Progenitor cell of endocrine pancreas (in vitro differentiated cells): Measurements from ENCODE around the gene ATP10A. TPM values are rescaled to one million over a fixed set of nuclear protein-coding genes. Genes with fewer than 3 reads are reported as not detected.

Source experiments
- DNase-seq: peaks from one replicate; pipeline ENCODE4 v3.0.0; 2021; ENCODE audit warnings: low spot score; ENCODE audit not compliant: unreplicated experiment
- H3K27ac Mint-ChIP-seq: 2 replicates; pipeline ENCODE4 v1.8.0; 2021; ENCODE audit warnings: mild to moderate bottlenecking, moderate library complexity, mixed read lengths
- H3K27me3 Mint-ChIP-seq: 2 replicates; pipeline ENCODE4 v1.8.0; 2021; ENCODE audit warnings: mixed read lengths
- H3K36me3 Mint-ChIP-seq: 2 replicates; pipeline ENCODE4 v1.8.0; 2022; ENCODE audit warnings: mixed read lengths; ENCODE audit not compliant: insufficient read depth
- H3K4me1 Mint-ChIP-seq: 2 replicates; pipeline ENCODE4 v1.8.0; 2021; ENCODE audit warnings: low read depth, mixed read lengths
- H3K4me3 Mint-ChIP-seq: 2 replicates; pipeline ENCODE4 v1.8.0; 2021; ENCODE audit warnings: low read depth, mild to moderate bottlenecking, moderate library complexity, mixed read lengths
- H3K9me3 Mint-ChIP-seq: 2 replicates; pipeline ENCODE4 v1.8.0; 2021; ENCODE audit warnings: low read depth, mixed read lengths
- CTCF ChIP-seq: fragments of 200-600 bp; sonication (generic); IDR thresholded peaks from one replicate; pipeline ENCODE4 v1.5.0; 2021; ENCODE audit warnings: antibody characterized with exemption, mild to moderate bottlenecking; ENCODE audit not compliant: unreplicated experiment
- total RNA-seq: library from RNA; stranded (reverse); gene quantifications from 2 replicates; pipeline ENCODE4 v1.2.1, GENCODE V29; 2021

The ATP10A gene
- total RNA-seq, 1 donor from 2014 or later: 0.07 TPM

- peaks cover 10% of the 10 kb centered on the region for H3K27me3 Mint-ChIP-seq
- no peak overlapping the region for H3K4me3 Mint-ChIP-seq
- H3K27ac Mint-ChIP-seq: no peak overlapping the region
- DNase-seq: no peak
- no peaks in the 10 kb centered on the region for H3K4me1 Mint-ChIP-seq
- no peak for TF ChIP-seq CTCF
- H3K9me3 Mint-ChIP-seq: no peaks in the 10 kb centered on the region
- H3K36me3 Mint-ChIP-seq: no peaks in the 10 kb centered on the region
These were observed 59.6 kb downstream of the ATP10A start for GRCh38 chr15:25803541-25803940.

GRCh38 chr15:25803036-25803435 is 60.1 kb downstream of the ATP10A start:
- Mint-ChIP-seq H3K4me1 (no peaks in the 10 kb centered on the region), H3K9me3 (no peaks in the 10 kb centered on the region), H3K27me3 (peaks cover 10% of the 10 kb centered on the region), H3K36me3 (no peaks in the 10 kb centered on the region), H3K27ac (no peak overlapping the region), H3K4me3 (no peak overlapping the region)
- TF ChIP-seq CTCF: no peak
- no peak for DNase-seq

GRCh38 chr15:25802285-25802830 is 60.8 kb downstream of the ATP10A start:
- no peak for DNase-seq
- no peaks in the 10 kb centered on the region for H3K4me1 Mint-ChIP-seq
- no peak overlapping the region for H3K27ac Mint-ChIP-seq
- no peak overlapping the region for H3K4me3 Mint-ChIP-seq
- peaks cover 10% of the 10 kb centered on the region for H3K27me3 Mint-ChIP-seq
- H3K36me3 Mint-ChIP-seq: no peaks in the 10 kb centered on the region
- no peak for TF ChIP-seq CTCF
- no peaks in the 10 kb centered on the region for H3K9me3 Mint-ChIP-seq

GRCh38 chr15:25801586-25802284 is 61.4 kb downstream of the ATP10A start:
- Mint-ChIP-seq H3K4me3 (no peak overlapping the region), H3K9me3 (no peaks in the 10 kb centered on the region), H3K4me1 (no peaks in the 10 kb centered on the region), H3K27me3 (peaks cover 10% of the 10 kb centered on the region), H3K36me3 (no peaks in the 10 kb centered on the region), H3K27ac (no peak overlapping the region)
- no peak for TF ChIP-seq CTCF
- DNase-seq: no peak

- no peaks in the 10 kb centered on the region for H3K9me3 Mint-ChIP-seq
- H3K4me3 Mint-ChIP-seq: no peak overlapping the region
- H3K4me1 Mint-ChIP-seq: no peaks in the 10 kb centered on the region
- no peak for TF ChIP-seq CTCF
- DNase-seq: no peak
- no peaks in the 10 kb centered on the region for H3K36me3 Mint-ChIP-seq
- no peak overlapping the region for H3K27ac Mint-ChIP-seq
- peaks cover 10% of the 10 kb centered on the region for H3K27me3 Mint-ChIP-seq
These were observed 62.2 kb downstream of the ATP10A start for GRCh38 chr15:25800761-25801515.
